Measurements from ENCODE around the gene ADGRE1.

DNA sequence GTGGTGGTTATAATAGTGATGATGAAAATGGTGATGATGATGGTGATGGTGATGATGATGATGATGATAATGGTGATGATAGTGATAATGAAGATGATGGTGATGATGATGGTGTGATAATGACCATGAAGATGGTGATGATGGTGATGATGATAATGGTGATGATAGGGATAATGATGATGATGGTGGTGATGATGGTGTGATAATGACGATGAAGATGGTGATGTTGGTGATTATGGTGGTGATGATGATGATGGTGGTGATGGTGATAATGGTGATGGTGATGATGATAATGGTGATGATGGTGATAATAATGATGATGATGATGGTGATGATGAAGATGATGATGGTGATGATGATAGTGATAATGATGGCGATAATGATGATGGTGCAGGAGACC, 1.6 kb downstream of the ADGRE1 start:
- TF ChIP-seq, protein P1, sequence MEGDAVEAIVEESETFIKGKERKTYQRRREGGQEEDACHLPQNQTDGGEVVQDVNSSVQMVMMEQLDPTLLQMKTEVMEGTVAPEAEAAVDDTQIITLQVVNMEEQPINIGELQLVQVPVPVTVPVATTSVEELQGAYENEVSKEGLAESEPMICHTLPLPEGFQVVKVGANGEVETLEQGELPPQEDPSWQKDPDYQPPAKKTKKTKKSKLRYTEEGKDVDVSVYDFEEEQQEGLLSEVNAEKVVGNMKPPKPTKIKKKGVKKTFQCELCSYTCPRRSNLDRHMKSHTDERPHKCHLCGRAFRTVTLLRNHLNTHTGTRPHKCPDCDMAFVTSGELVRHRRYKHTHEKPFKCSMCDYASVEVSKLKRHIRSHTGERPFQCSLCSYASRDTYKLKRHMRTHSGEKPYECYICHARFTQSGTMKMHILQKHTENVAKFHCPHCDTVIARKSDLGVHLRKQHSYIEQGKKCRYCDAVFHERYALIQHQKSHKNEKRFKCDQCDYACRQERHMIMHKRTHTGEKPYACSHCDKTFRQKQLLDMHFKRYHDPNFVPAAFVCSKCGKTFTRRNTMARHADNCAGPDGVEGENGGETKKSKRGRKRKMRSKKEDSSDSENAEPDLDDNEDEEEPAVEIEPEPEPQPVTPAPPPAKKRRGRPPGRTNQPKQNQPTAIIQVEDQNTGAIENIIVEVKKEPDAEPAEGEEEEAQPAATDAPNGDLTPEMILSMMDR (IDR thresholded peaks at IDR 0.05; ENCODE audit: poor library complexity, severe bottlenecking): no peak
- TF ChIP-seq, protein P2, sequence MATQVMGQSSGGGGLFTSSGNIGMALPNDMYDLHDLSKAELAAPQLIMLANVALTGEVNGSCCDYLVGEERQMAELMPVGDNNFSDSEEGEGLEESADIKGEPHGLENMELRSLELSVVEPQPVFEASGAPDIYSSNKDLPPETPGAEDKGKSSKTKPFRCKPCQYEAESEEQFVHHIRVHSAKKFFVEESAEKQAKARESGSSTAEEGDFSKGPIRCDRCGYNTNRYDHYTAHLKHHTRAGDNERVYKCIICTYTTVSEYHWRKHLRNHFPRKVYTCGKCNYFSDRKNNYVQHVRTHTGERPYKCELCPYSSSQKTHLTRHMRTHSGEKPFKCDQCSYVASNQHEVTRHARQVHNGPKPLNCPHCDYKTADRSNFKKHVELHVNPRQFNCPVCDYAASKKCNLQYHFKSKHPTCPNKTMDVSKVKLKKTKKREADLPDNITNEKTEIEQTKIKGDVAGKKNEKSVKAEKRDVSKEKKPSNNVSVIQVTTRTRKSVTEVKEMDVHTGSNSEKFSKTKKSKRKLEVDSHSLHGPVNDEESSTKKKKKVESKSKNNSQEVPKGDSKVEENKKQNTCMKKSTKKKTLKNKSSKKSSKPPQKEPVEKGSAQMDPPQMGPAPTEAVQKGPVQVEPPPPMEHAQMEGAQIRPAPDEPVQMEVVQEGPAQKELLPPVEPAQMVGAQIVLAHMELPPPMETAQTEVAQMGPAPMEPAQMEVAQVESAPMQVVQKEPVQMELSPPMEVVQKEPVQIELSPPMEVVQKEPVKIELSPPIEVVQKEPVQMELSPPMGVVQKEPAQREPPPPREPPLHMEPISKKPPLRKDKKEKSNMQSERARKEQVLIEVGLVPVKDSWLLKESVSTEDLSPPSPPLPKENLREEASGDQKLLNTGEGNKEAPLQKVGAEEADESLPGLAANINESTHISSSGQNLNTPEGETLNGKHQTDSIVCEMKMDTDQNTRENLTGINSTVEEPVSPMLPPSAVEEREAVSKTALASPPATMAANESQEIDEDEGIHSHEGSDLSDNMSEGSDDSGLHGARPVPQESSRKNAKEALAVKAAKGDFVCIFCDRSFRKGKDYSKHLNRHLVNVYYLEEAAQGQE (IDR thresholded peaks at IDR 0.05; ENCODE audit: borderline replicate concordance): no peak
- TF ChIP-seq EP300 (conservative IDR thresholded peaks at IDR 0.05; ENCODE audit: poor library complexity, severe bottlenecking): no peak
